Measurements from ENCODE around the gene PTH1R. TPM values are rescaled to one million over a fixed set of nuclear protein-coding genes. Genes with fewer than 3 reads are reported as not detected.

The PTH1R gene
- total RNA-seq, 1 donor from 2014 or later: 13.0 TPM

GRCh38 chr3:46846624-46847542 lies 30.6 kb upstream of the PTH1R start:
- no peak for TF ChIP-seq POLR2AphosphoS5 (IDR thresholded peaks at IDR 0.05; ENCODE audit: insufficient read depth in 1 of 2, low read depth in 1 of 2)
- TF ChIP-seq POLR2A (IDR thresholded peaks at IDR 0.05): no peak
- no peak for TF ChIP-seq CTCF (IDR thresholded peaks at IDR 0.05)
- intact Hi-C loops (cut with DNase I): no loop called here
- Histone ChIP-seq H3K27me3 (no peaks in the 10 kb centered on the region), H3K36me3 (no peaks in the 10 kb centered on the region), H3K4me3 (peak overlapping the region; percentile 48 to 58), H3K27ac (peak overlapping the region; percentile 73), H3K9me3 (no peaks in the 10 kb centered on the region), H3K4me1 (peaks cover 27% of the 10 kb centered on the region)
- DNase-seq (ENCODE audit: extremely low spot score in 2 of 2): peak; percentile 84 to 93

GRCh38 chr3:46847744-46848143 lies 29.8 kb upstream of the PTH1R start:
- DNase-seq (ENCODE audit: extremely low spot score in 2 of 2): no peak
- H3K4me1 ChIP-seq: peaks cover 27% of the 10 kb centered on the region
- no peak overlapping the region for H3K4me3 ChIP-seq
- intact Hi-C loops (cut with DNase I): no loop called here
- no peaks in the 10 kb centered on the region for H3K36me3 ChIP-seq
- no peak for TF ChIP-seq POLR2A (IDR thresholded peaks at IDR 0.05)
- no peak for TF ChIP-seq CTCF (IDR thresholded peaks at IDR 0.05)
- TF ChIP-seq POLR2AphosphoS5 (IDR thresholded peaks at IDR 0.05; ENCODE audit: insufficient read depth in 1 of 2, low read depth in 1 of 2): no peak
- no peaks in the 10 kb centered on the region for H3K27me3 ChIP-seq
- H3K27ac ChIP-seq: no peak overlapping the region
- no peaks in the 10 kb centered on the region for H3K9me3 ChIP-seq

GRCh38 chr3:46848271-46849044 lies 29.1 kb upstream of the PTH1R start:
- peak; percentile 82 to 84 for DNase-seq (ENCODE audit: extremely low spot score in 2 of 2)
- Histone ChIP-seq H3K36me3 (no peaks in the 10 kb centered on the region), H3K9me3 (no peaks in the 10 kb centered on the region), H3K27ac (no peak overlapping the region), H3K27me3 (no peaks in the 10 kb centered on the region), H3K4me3 (no peak overlapping the region), H3K4me1 (peaks cover 27% of the 10 kb centered on the region)
- TF ChIP-seq POLR2A (IDR thresholded peaks at IDR 0.05) (no peak), POLR2AphosphoS5 (IDR thresholded peaks at IDR 0.05; ENCODE audit: insufficient read depth in 1 of 2, low read depth in 1 of 2) (no peak), CTCF (IDR thresholded peaks at IDR 0.05) (no peak)
- intact Hi-C loops (cut with DNase I): no loop called here

- TF ChIP-seq POLR2A (IDR thresholded peaks at IDR 0.05) (no peak), CTCF (IDR thresholded peaks at IDR 0.05) (no peak), POLR2AphosphoS5 (IDR thresholded peaks at IDR 0.05; ENCODE audit: insufficient read depth in 1 of 2, low read depth in 1 of 2) (no peak)
- H3K4me3 ChIP-seq: no peak overlapping the region
- no peaks in the 10 kb centered on the region for H3K27me3 ChIP-seq
- no peak overlapping the region for H3K27ac ChIP-seq
- no peaks in the 10 kb centered on the region for H3K9me3 ChIP-seq
- no peaks in the 10 kb centered on the region for H3K36me3 ChIP-seq
- intact Hi-C loops (cut with DNase I): no loop called here
- H3K4me1 ChIP-seq: peaks cover 27% of the 10 kb centered on the region
- DNase-seq (ENCODE audit: extremely low spot score in 2 of 2): peak in 1 of 2 donors; percentile 76
These were observed 28.4 kb upstream of the PTH1R start for GRCh38 chr3:46849045-46849631.

All from vagina (tissue), 2 donors.